GM18499 (cell line): Measurements from ENCODE around the gene POU6F2.
A peak's percentile ranks its signal among the peaks of the same experiment; 100 is the strongest.

Experiments used
- ATAC-seq: cut with Tn5 transposase; IDR thresholded peaks from one replicate; pipeline ENCODE4 v1.9.1; 2021; ENCODE audit warnings: moderate number of reproducible peaks; ENCODE audit not compliant: insufficient read depth, unreplicated experiment

The POU6F2 gene

DNA sequence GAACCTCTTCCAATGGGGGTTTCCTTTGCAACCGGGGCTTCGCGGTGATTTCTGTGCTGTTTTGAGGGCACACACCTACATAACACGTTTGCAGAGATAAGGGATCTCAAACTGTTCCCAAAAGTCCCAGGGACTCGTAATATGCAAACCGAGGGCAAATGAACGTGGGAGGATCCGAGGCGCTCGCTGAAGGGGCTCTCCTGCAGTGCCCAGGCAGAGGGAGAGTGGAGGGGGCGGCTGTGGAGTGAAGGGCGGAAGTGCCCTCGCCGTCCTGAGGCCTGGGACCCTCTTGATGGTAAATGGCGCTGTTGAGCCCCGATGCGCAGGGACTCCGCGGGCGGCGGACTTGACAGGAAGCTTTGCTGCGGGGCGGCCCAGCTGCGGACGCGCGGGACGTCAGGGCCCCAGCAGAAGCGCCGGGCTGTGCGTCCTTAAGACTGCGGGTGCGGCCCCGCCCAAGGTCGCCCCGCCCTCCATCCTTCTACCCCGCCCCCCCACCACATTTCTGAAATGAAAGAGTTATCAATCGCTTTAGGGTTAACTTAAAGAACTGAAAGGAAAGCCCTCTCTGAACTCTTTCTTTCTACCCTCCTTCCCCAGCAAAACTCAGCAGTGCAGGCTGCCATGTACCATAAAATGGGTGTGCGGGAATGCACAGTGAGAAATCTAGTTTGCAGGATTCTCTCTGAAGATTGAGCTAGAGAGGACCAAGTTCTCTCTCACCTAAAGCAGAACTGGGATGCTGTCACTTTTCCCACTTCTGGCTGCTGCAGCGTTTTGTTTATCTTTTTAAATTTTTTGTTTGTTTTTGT, 436.7 kb downstream of the POU6F2 start:
- ATAC-seq = peak; percentile 54

DNA sequence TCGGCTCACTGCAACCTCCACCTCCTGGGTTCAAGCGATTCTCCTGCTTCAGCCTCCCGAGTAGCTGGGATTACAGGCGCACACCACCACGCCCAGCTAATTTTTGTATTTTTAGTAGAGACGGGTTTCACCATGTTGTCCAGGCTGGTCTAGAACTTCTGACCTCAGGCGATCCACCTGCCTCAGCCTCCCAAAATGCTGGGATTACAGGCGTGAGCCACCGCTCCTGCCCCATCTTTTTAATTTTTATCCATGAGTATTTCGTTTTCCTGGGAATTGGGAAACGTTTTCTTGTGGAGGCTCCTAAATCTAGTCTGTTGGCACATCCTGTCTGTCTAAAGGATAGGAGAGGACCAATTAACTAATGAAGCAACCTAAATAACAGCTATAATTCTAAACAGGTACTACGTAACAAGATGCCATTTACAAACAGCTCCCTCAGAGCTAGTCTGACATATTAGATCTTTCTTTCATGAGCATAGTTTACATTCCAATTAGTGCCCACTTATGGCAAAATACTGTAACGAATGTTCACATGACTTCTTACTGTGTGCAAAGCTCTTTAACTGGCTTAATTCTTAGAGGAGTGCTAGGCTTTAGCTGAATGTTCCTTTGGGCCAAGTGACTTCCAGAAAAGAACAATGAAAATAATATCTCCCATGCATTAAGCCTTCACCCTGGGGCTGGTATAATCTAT, 437.5 kb downstream of the POU6F2 start:
- ATAC-seq = no peak

DNA sequence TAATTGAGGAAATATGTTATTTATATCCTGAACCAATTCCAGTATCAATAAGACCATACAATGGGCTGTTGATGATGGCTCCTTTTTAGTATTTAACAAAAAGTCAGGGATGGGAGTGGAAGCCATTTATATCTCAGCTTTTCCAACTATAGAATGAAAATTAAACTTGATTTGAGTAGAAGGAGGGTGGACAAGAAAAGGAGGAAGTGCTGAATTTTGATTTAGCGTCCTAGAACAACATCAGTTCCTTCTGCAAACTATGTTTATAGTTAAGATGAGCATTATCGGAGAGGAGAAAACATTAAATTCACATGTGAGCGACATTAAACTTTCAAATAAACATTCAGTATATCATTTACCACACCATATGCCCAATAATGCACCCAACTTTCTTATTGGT, 439.2 kb downstream of the POU6F2 start:
- ATAC-seq = no peak

DNA sequence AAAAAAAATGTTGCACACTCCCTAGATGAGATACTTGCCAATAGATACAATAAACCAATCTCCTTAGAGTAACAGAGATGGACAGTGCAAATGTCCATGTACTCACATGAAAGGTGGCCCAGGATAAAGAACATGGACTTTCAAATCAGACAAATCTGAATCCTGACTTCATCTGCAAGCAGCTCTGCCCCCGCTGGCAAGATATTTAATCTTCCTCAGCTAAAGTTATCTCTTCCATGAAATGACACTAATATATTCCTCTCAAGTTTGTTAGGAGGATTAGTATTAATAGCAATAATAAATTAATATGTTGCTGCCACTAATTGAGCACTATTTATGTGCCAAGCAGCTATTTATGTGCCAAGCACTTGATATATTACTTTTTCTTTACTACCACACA, 439.9 kb downstream of the POU6F2 start:
- no peak for ATAC-seq

DNA sequence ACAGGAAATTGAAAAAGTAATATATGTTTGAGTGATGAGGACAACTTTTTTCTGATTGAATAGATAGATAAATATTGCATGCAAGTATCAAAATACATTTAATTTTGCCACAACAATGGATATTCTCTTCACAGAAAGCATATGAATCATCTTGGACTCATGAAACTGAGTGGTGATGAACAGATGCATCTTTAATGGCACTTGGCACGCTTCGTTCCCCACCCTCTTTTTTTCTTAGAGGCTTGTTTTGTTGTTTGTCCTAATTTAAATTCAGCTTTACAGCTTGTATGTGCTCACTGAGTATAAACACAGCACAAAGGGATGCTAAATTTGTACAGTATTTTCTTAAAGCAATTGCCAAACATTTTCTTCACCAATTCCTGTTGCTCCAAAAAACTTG, 443.5 kb downstream of the POU6F2 start:
- ATAC-seq = no peak

DNA sequence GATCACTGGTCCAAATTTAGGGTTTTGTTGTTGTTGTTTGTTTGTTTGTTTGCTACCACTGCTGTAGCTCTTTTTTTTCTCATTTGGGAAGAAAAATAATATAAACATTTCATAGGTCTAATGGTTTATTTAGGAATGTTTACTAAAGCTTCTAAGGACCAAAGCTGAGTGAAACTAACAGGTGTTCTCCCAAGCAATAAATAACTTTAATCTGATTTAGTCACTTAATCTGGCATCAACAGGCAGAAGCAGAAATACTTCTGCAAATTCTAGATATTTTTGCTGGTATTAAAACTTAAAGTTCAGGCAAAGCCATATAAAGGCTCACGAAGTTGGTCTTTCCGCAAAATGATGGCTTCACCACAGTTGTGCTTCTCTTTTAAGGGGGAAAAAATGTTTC, 444.0 kb downstream of the POU6F2 start:
- ATAC-seq = no peak

DNA sequence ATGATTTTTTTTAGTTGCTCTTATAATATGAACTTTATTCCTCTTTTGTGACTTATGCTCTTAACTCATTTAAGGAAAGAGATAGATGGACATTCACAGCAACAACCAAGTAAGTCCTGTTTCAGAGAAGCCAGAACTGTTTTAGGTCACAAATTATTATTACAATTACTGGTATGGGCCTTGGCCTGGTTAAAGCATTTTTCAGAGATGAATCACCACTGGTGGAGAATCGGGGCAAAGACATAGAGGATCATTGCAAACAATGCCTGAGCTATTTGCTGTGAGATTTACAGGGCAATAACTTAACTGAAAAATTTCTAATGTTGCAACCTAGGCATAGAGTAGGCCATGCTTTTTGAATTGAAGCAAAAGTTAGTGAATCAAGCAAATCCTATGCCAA, 450.5 kb downstream of the POU6F2 start:
- no peak for ATAC-seq

DNA sequence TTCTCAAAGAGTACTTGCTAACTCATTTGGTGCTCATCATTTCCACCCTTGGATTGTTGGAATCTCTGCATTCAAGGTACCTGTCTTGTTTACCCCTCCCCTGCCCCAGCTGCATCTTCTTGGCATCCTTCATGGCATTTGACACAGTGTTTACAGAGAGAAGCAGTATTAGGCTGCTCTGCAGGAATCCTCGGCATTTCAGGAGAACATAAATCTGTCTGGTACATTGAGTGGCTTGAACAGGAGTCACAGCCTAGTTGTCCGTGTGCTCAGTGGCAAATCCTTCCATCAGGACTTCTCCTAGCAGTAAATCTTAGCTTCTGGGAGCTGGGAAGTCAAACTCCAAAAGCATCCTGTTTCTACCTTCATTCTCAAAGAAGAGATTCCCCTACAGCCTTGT, 451.7 kb downstream of the POU6F2 start:
- no peak for ATAC-seq

DNA sequence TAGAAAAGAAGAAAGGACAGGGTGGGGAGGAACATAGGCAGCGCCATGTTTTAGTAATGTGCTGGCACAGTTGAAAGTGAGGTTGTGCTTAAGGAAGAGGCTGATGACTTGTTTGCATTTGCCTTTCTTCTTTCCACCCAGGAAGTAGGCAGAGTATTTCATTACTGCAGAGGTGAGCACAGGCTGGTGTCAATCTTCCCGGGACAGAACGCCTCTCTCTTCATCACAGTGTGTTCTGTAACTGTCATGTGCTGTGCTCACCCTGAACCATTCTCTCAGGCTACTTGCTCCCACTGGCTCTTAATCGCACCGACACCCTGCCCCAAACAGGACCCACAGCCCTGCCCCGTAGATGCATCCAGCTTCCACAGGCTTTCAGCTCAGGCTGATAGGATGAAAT, 452.7 kb downstream of the POU6F2 start:
- no peak for ATAC-seq

DNA sequence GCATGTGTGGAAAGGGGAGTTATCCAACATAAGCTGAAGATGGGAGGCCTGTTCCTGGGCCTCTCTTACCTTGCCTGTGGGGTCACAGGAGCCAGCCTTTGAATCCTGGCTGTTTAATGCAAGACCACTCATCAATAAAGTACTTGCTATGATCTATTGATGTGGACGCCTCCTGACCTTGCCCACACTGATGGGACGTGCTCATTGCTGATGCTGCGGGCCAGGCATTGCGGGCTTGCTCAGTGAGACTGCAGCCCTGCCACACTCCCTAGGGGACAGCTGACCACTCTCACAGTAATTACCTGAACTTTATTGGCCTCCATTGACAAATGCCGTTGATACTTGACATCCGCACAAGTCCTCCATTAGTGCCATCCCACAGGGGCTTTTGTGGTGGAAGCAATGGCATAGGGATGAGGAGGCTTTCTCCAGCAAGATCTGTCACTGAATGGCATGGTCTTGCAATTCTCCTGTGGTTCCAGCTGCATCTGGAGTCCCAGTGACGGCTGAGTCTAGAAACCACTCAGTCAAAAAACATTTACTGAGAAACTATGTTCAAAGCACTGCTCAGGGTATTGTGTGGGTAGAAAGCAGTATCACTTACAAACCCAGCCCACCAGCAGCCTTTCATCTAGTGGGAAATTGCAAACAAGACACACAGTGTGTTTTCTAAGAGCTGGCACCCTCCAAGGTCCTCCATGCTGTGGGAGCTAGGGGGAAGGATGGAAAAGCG, 453.4 kb downstream of the POU6F2 start:
- ATAC-seq = no peak

DNA sequence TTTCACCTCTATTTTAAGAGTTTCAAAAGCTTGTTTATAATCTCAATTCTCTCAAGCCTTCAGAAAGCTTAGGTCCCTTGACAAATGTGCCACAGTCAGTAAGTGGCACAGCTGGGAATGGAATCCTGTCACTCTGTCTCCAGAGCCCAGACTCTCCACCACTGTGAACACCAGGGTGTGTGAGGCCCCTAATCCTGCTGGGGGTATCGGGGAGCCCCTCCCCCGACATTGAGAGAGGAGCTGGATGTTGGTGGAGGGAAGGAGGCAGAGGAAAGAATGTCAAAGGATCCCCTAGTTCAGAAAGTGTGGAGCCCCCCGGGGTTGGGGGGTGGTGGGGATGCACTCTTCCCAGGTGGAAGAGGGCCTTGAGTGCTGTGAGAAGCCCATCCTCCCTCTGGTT, 454.7 kb downstream of the POU6F2 start:
- ATAC-seq = no peak

DNA sequence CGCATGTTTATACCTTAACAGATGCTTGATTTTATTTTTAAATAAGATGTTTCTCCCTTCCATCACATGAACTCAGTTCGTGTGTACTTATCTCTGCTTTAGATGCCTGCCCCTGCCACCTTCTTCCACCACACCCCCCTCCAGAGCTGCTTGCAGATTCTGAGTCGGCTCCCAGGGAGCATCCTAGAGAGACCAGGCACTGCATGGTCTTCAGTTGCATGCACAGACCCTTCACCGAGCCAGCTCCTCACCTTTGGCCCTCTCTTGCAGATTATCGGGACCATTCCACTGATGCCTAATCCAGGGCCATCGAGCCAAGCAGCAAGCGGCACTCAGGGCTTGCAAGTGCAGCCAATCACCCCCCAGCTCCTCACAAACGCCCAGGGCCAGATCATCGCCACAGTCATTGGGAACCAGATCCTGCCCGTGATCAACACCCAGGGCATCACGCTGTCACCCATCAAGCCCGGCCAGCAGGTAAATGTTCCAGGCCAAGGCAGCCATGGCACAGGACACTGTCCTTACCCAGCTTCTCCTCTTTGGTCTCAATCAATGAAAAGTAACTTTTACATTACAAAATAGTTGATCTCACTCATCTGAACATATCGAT, 455.2 kb downstream of the POU6F2 start:
- ATAC-seq = no peak

DNA sequence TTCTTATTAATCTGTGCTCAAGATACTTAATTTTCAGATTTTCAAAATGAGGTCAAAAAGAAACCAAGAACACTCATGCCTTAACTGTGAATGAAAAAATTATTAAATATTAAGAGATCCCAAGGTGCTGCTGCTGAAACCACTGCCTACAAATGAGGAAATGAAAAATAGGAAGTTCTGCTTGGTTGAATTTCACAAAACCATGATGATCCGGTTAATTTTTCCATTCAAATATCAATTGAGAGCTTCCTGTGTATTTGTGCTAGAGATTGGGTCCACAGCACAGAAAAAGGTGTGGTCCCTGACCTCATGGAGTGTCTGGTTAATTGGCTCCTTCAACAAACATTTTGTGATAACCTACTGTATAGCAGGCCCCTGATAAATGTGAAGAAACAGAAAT, 455.8 kb downstream of the POU6F2 start:
- no peak for ATAC-seq

DNA sequence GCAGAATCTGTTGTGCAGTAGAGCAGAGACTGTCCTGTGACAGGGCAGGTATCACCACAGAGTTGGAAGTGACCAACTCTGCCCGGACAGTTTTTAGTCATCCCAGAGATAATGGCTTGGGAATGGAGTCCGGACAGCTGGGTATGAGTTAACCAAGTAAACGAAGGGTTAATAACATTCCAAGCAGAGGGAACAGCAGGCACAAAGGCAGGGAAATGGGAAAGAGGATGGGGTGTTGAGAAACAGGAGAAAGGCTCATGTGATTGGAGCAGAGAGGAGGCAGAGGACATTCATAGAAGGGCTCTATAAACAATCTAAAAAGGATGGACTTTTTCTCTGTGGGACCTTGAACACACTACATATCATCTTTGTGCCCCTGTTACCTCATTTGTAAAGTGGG, 456.3 kb downstream of the POU6F2 start:
- ATAC-seq = no peak

DNA sequence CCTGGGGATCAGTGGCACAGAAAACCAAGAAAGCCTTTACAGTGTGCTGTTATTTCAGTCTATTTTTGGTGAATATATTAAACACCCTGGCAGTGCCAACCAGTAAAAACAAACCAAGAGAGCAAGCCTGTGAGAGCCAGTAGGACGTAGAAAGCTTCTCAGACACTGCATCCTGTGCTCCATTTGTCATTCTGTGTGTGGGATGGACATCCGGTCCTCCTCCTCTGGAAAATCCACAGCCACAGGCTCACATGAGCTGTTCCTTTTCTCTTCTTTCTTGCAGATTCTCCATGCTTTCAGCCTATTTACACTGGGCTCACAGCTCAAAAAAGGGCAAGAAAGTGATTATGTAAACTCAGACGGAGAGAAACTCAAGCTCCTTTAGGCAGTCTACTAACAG, 468.8 kb downstream of the POU6F2 start:
- no peak for ATAC-seq

DNA sequence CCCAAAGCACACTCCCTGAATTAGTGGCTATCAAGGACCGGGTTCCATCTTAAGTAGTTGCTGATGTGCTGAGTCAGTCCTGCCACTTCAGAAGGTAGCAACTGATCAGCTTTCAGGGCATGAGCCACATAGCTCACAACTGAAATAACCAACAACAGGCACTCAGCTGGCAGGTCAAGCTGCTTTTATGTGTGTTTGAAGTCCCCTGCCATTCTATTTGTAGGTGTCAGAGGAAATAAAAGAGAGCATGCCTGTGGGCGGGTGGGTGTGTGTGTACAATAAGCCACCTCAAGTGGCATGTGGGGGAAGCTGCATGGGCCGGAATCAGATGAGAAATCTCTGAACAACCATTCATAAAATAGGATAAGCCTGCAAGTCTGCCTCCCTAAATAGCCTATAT, 474.2 kb downstream of the POU6F2 start:
- no peak for ATAC-seq

DNA sequence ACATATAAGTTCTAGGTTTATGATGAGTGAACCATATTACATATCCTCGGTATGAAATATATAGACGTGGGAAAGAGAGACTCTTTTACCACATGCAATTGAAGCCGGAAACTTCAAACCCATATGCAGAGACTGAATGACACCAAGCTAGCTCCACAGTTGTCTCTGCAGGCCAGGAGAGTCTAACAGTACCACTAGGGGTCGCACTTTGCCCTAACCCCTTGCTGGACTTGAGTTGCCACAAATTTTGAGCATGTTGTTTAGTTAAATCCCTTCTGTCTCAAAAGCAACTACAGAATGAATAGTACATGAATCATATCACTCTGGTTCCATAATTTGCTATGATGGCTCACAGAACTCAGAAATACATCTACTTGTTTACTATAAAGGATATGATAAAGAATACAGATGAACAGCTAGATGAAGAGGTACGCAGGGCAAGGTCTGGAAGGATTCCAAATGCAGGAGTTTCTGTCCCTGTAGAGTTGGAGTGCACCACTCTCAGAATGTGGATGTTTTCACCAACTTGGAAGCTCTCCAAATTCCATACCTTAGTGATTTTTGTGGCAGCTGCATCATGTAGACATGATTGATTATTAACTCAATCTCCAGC, 476.1 kb downstream of the POU6F2 start:
- ATAC-seq = no peak

DNA sequence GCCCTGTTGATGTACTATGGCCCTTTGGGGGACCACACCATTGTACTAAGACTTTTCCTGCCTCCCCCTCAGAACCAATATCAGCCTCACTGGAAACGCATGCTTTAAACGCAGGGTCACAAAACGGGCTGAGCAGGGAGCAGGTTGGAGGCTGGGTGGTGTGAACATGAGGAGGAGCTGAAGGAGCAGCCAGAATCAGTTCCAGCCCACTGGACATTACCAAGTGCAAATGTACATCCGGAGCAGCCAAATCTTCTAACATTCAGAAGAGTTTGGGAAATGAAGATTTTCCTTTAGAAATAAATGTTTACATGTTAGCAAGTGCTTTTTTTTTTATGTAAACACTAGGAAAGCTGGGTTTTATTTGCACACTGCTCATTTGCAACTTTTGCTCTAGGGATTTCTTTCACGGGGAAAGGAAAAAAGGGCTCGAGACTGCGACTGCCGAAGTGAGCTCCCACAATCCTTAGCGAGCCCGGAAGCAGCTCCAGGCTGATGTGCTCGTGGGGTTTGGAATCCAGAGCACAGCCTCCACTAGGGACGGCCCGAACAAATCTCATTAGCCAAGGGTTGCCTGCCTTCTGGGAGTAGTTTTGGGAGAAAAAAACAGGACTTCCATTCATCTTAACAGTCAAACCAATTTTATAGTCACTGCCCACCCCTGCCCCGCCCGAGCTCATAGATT, 480.5 kb downstream of the POU6F2 start:
- ATAC-seq = no peak

DNA sequence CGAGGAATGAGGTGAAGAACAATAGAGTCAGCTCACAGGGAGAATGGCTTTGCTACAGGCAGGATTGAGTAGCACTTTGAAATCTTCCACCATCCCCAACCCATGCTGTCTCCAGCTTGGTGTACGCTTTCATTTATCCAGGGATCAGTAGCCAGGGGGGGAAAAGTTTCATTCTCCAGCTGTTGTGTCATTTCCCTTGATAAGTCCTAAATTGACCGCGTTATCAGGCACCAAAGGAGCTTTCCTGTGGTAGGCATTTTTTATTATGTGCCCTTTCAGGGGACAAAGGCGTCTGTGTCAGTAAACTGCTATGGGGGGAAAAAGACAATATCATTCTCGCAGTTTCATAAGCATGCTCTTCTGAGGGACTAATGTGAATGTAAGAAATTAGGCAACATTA, 481.9 kb downstream of the POU6F2 start:
- no peak for ATAC-seq

DNA sequence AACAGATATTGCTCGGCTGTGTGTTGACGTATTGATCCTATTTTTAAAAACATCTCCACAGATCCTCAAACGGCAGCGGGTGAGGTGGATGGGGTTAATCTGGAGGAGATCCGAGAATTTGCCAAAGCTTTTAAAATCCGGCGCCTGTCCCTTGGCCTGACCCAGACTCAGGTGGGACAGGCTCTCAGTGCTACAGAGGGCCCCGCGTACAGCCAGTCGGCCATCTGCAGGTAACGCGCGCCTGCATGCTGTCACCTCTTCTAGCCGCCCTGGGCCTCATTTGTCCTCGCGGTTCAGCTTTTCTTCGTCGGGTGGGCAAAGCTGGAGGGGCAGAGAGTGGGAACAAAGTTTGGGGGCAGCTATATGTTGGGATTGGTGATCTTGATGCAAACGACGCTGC, 482.8 kb downstream of the POU6F2 start:
- ATAC-seq = no peak
